NB4 (cell line): ENCODE results near the gene PRDX4.

Experiments
- DNase-seq: peaks from one replicate; pipeline ENCODE4 v3.0.0; 2010; ENCODE audit warnings: low read depth
- H3K4me3 ChIP-seq: one replicate; pipeline ENCODE4 v1.5.1; 2011; ENCODE audit warnings: mild to moderate bottlenecking, low read depth, low read length, moderate library complexity
- CTCF ChIP-seq: IDR thresholded peaks from one replicate; pipeline ENCODE4 v1.5.1; 2012; ENCODE audit warnings: low read depth, low read length
- MYC ChIP-seq: IDR thresholded peaks from 2 replicates; pipeline ENCODE4 v1.6.1; 2011; ENCODE audit warnings: low read depth, low read length
- POLR2A ChIP-seq: IDR thresholded peaks from 2 replicates; pipeline ENCODE4 v1.6.1; 2011; ENCODE audit warnings: mild to moderate bottlenecking; ENCODE audit not compliant: insufficient read length; ENCODE audit errors: extremely low read depth
- TF ChIP-seq, protein P1 (sequence below): IDR thresholded peaks from 2 replicates; pipeline ENCODE4 v1.6.1; 2011; ENCODE audit warnings: low read depth, low read length

PRDX4 gene

DNA sequence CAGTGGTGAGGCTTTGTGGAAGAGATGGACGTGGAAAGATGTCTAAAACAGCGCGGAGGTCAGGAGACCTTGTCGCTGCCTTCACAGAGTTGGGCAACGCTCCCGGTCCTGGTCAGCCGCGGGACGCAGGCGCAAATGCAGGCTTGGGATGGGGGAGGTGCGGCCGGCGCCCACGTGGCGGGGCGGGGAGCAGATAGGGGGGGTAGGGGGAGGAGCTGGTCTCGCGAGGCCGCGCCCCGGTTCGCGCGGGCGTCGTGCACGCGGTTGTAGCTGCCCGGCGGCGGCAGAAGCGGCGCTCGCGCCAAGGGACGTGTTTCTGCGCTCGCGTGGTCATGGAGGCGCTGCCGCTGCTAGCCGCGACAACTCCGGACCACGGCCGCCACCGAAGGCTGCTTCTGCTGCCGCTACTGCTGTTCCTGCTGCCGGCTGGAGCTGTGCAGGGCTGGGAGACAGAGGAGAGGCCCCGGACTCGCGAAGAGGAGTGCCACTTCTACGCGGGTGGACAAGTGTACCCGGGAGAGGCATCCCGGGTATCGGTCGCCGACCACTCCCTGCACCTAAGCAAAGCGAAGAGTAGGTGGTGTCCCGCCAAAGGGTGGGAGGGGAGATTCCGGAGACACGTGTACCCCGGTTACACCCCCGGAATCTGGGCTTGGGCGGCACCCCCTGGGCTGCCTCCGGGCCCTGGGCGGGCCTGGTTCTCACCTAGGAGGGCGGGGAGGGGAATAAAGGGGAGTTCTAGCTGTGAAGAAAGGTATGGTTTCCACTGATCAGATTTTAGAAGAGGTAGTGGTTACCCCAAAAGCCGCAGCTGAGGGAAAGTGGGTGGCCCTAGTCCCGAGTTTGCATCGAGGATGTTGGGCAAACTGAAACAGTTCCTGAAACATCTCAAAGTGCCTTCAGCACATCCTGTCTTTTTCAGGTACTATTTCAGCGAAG, at the start of gene PRDX4:
Gene PRDX4 (plus strand): TSS at position 255 of the 939 bp plus-strand sequence. CDS start 78 bp downstream, at position 333.
- TF ChIP-seq MYC (peak; percentile 95), POLR2A (peak; percentile 70), CTCF (no peak)
- TF ChIP-seq, protein P1, sequence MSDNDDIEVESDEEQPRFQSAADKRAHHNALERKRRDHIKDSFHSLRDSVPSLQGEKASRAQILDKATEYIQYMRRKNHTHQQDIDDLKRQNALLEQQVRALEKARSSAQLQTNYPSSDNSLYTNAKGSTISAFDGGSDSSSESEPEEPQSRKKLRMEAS, result peak; percentile 91
- DNase-seq, result peak; percentile 93
- peak within 1 kb of the TSS; percentile 74 for H3K4me3 ChIP-seq

- H3K4me3 ChIP-seq, result no peak overlapping the region
- TF ChIP-seq MYC (no peak), CTCF (no peak)
Measured at GRCh38 chrX:23621621-23622265, 45.5 kb upstream of the PRDX4 start.

GRCh38 chrX:23623797-23624196, 43.5 kb upstream of the PRDX4 start:
- DNase-seq, result no peak
- no peak for TF ChIP-seq POLR2A
- TF ChIP-seq, protein P1, result no peak

More at GRCh38 chrX:23621621-23622265, 45.5 kb upstream of the PRDX4 start:
- no peak for DNase-seq

DNA sequence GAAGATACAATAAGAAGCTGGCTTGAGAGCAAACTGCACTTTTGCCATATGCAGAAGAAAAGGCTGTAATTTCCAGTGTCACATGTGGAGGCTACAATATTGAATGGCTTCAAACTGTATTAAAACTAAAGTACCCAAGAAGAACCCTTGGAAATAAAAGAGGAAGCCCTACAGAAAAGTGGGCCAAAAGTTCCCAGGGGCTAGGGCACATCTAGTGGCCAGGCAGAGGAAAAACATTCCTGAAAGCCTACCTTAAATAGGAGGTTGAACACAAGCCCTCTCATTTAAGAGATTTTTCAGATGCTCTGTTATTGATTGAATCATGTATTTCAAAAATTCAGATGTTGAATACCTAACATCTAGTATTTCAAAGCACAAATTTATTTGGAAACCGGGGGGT, 40.6 kb upstream of the PRDX4 start:
- H3K4me3 ChIP-seq, result no peak overlapping the region
- peak; percentile 5 for DNase-seq
- TF ChIP-seq MYC (no peak), CTCF (peak; percentile 34), POLR2A (no peak)
- TF ChIP-seq, protein P1, result no peak

More at GRCh38 chrX:23623797-23624196, 43.5 kb upstream of the PRDX4 start:
- no peak overlapping the region for H3K4me3 ChIP-seq

DNA sequence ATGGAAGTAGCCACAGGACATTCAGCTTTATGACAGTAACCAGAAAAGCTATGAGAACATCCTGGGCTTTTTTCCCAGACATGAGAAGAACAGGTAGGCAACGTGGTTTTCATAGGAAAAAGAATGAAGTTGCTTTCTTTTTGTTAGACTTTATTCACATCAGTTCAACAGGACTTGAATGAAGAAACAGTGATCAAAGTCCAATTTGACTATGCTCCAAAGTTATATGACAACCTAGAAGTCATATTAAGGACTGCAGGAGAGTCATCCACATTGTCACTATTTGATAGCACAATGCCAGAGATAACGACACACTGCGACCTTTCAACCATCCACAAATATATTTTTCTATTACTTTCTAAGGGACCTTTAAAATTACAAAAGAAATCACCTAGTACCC, 39.2 kb upstream of the PRDX4 start:
- no peak for DNase-seq
- H3K4me3 ChIP-seq, result no peak overlapping the region
- TF ChIP-seq CTCF (no peak), MYC (no peak), POLR2A (no peak)
- TF ChIP-seq, protein P1, result no peak

DNA sequence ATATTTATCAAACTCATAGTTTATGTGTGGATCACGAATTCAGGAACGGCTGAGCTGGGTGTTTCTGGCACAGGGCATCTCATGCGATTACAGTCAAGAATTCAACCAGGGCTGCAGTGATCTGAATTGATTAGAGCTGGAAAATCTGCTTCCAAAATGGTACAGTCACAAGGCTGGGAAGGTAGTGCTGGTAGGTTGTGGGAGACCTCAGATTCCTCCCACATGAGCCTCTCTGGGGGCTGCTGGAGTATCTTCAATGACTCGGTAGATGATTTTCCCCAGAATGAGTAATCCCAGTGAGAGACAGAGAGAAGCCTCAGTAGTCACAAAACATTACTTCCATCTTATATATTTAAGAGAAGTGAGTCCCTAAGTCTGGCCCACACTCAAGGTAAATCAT, 36.2 kb upstream of the PRDX4 start:
- DNase-seq, result no peak
- TF ChIP-seq MYC, result no peak
- TF ChIP-seq POLR2A, result no peak
- TF ChIP-seq, protein P1, result no peak
- no peak for TF ChIP-seq CTCF
- H3K4me3 ChIP-seq, result no peak overlapping the region
